ENCODE measurements around the gene C11orf16. TPM values are rescaled to one million over a fixed set of nuclear protein-coding genes. Genes with fewer than 3 reads are reported as not detected.

C11orf16 gene
- total RNA-seq, 4 donors from 2014 or later = not detected

DNA sequence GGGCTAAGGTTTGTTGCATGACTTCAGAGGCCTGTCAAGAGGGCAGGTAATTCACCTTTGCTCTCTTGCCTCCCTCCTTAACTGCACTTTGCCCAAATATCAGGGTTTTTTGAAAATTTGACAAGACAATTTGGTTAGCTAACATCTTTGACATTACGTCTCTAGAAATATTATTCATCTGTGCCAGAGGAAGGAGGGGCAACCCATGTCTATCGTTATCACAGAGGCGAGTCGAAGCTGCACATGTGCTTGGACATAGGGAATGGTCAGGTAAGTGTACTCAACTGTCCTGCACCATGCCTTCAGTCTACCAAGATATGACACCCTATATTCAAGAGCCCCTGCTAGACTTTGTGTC is 18.1 kb downstream of the C11orf16 start:
- Histone ChIP-seq H3K27ac (peak overlapping the region; percentile 56 to 81 (median 68)), H3K9me3 (no peaks in the 10 kb centered on the region), H3K27me3 (no peaks in the 10 kb centered on the region), H3K36me3 (peaks cover 0 to 7% (median 0%) of the 10 kb centered on the region in 4 donors), H3K4me3 (no peak overlapping the region), H3K4me1 (peaks cover 10 to 37% (median 28%) of the 10 kb centered on the region in 4 donors)
- no peak for TF ChIP-seq POLR2A (IDR thresholded peaks at IDR 0.05)
- TF ChIP-seq, protein P1, sequence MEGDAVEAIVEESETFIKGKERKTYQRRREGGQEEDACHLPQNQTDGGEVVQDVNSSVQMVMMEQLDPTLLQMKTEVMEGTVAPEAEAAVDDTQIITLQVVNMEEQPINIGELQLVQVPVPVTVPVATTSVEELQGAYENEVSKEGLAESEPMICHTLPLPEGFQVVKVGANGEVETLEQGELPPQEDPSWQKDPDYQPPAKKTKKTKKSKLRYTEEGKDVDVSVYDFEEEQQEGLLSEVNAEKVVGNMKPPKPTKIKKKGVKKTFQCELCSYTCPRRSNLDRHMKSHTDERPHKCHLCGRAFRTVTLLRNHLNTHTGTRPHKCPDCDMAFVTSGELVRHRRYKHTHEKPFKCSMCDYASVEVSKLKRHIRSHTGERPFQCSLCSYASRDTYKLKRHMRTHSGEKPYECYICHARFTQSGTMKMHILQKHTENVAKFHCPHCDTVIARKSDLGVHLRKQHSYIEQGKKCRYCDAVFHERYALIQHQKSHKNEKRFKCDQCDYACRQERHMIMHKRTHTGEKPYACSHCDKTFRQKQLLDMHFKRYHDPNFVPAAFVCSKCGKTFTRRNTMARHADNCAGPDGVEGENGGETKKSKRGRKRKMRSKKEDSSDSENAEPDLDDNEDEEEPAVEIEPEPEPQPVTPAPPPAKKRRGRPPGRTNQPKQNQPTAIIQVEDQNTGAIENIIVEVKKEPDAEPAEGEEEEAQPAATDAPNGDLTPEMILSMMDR (IDR thresholded peaks at IDR 0.05) = no peak
- no peak for TF ChIP-seq EP300 (IDR thresholded peaks at IDR 0.05; ENCODE audit: low read depth)
- TF ChIP-seq POLR2AphosphoS5 (IDR thresholded peaks at IDR 0.05) = no peak
- in situ Hi-C loops (cut with MboI; ENCODE audit: low pct_ligation_motif_present in 1 of 4, low pct_unique_long_range_greater_than_20kb in 1 of 4, low sequenced_read_pairs in 3 of 4) = no loop called here
- WGBS, 2 donors (ENCODE audit: low coverage in 1 of 2) = 65 to 80% methylated on average over 2 to 4 of the region's 4 CpGs
- intact Hi-C loops (cut with DNase I; ENCODE audit: low total_unique reads) = loop anchor here (5.0 kb wide), 1 partner anchor 48 kb away; the partner anchor contains the start of gene TMEM9B
- DNase-seq = no peak

DNA sequence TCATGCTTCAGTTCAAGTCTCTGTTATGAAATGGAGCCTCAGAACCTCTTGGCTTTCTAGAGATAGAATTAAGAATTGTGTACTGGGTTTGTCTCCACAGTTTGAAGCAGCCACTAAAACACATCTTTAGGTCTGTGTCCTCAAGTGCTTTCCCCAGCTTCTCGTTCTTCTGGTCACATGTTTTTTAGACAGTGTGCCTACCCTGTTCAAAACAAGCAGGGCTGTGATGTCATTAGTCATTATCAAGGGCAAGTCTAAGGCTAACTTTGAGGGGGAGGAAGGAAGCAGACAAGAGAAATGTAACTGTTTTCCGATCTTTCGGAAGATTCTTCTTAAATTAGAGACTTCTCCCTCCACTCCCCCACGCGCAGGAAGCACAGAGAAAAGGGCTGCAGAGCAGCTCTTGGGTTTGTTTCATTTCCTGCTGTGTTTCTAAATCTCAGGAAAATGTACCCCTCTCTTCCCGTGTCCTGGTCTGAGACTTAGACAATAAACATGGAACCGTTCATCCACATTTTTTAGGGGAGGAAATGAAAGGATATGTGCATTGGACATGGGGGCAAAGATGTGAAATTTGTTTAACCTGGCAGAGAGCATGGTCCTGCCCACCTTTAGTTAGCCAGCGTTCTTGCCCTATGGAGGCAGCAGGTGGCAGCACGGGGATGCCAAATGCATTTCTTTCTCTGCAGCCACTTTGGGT is 18.6 kb downstream of the C11orf16 start:
- H3K4me1 ChIP-seq = peaks cover 10 to 38% (median 29%) of the 10 kb centered on the region in 4 donors
- intact Hi-C loops (cut with DNase I; ENCODE audit: low total_unique reads) = loop anchor here (5.0 kb wide), 1 partner anchor 48 kb away; the partner anchor contains the start of gene TMEM9B
- no peak for TF ChIP-seq POLR2A (IDR thresholded peaks at IDR 0.05)
- TF ChIP-seq EP300 (IDR thresholded peaks at IDR 0.05; ENCODE audit: low read depth) = no peak
- TF ChIP-seq, protein P1 (IDR thresholded peaks at IDR 0.05) = peak; percentile 37 to 46 (median 40)
- DNase-seq = peak; percentile 22
- H3K36me3 ChIP-seq = peaks cover 0 to 2% (median 0%) of the 10 kb centered on the region in 4 donors
- H3K27ac ChIP-seq = peak overlapping the region; percentile 56 to 81 (median 68)
- WGBS, 2 donors (ENCODE audit: low coverage in 1 of 2) = 23 to 37% methylated on average over 5 to 9 of the region's 9 CpGs
- in situ Hi-C loops (cut with MboI; ENCODE audit: low pct_ligation_motif_present in 1 of 4, low pct_unique_long_range_greater_than_20kb in 1 of 4, low sequenced_read_pairs in 3 of 4) = no loop called here
- H3K9me3 ChIP-seq = no peaks in the 10 kb centered on the region
- H3K27me3 ChIP-seq = no peaks in the 10 kb centered on the region
- H3K4me3 ChIP-seq = no peak overlapping the region

DNA sequence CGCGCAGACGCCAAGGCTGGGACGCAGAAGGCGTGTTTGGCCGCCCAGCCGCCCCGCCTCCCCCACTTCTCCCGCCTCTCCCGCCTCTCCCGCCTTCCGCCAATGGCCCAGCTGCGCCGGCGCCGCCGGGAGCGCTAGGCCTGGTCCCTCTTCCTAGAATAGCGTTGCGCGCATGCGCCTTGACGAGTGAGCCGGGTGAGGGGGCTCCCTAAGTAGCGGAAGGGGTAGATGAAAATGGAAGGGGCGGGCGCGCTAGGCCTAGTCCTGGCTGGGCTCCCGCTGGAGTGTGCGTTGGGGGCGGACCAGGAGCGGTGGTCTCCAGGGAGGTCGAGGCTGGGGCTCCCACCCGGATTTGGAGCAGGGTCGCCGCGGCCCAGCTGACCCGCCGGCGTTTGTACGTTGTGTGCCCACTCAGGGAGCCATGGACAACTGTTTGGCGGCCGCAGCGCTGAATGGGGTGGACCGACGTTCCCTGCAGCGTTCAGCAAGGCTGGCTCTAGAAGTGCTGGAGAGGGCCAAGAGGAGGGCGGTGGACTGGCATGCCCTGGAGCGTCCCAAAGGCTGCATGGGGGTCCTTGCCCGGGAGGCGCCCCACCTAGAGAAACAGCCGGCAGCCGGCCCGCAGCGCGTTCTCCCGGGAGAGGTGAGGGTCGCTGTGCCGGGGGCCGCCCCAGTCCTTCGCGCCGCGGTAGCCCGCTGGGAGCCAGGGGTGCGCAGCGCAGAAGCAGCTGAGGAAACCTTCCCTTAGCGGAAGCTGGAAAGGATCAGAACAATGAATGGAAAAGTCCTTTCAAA is 21.5 kb downstream of the C11orf16 start, which contains the start of gene AKIP1:
Gene AKIP1 (plus strand): TSS at position 161 of the 795 bp plus-strand sequence. CDS start 261 bp downstream, at position 422.
- Histone ChIP-seq H3K4me1 (peaks cover 10 to 31% (median 22%) of the 10 kb centered on the region in 4 donors), H3K36me3 (no peaks in the 10 kb centered on the region), H3K9me3 (no peaks in the 10 kb centered on the region), H3K27ac (peak within 1 kb of the TSS; percentile 85 to 99 (median 94)), H3K4me3 (peak within 1 kb of the TSS; percentile 65 to 100 (median 72)), H3K27me3 (no peaks in the 10 kb centered on the region)
- WGBS, 2 donors (ENCODE audit: low coverage in 1 of 2) = 0% methylated on average over 33 of the region's 68 CpGs; no CpG with 5 or more reads in 1 of the 2 donors
- intact Hi-C loops (cut with DNase I; ENCODE audit: low total_unique reads) = loop anchor here (5.0 kb wide), 1 partner anchor 51 kb away; the partner anchor contains the start of gene TMEM9B
- TF ChIP-seq POLR2A (IDR thresholded peaks at IDR 0.05) = peak; percentile 40
- TF ChIP-seq POLR2AphosphoS5 (IDR thresholded peaks at IDR 0.05) = peak; percentile 61 to 87 (median 70)
- TF ChIP-seq, protein P1 (IDR thresholded peaks at IDR 0.05) = no peak
- DNase-seq = peak; percentile 95
- in situ Hi-C loops (cut with MboI; ENCODE audit: low pct_ligation_motif_present in 1 of 4, low pct_unique_long_range_greater_than_20kb in 1 of 4, low sequenced_read_pairs in 3 of 4) = no loop called here

DNA sequence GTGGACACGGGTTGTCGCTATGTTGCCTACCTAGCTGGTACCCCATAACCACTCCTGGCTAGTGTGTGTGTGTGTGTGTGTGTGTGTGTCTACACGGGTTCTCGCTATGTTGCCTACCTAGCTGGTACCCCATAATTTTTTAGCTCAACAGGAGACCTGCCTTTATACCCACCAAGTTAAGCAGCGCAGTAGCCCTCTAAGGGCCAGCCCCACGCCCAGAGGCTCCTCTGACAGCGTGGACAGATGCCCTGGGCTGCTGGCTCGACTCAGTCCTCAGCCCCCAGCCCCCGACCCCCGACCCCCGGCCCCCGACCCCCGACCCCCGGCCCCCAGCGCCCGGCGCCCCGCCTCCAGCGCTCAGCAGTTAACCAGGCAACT is 22.1 kb downstream of the C11orf16 start:
- Histone ChIP-seq H3K27me3 (no peaks in the 10 kb centered on the region), H3K27ac (peak overlapping the region; percentile 85 to 99 (median 94)), H3K4me3 (peak overlapping the region; percentile 52 to 77 (median 66)), H3K9me3 (no peaks in the 10 kb centered on the region), H3K36me3 (no peaks in the 10 kb centered on the region), H3K4me1 (peaks cover 10 to 31% (median 22%) of the 10 kb centered on the region in 4 donors)
- intact Hi-C loops (cut with DNase I; ENCODE audit: low total_unique reads) = loop anchor here (5.0 kb wide), 1 partner anchor 52 kb away; the partner anchor contains the start of gene TMEM9B
- TF ChIP-seq POLR2AphosphoS5 (IDR thresholded peaks at IDR 0.05) (no peak), EP300 (IDR thresholded peaks at IDR 0.05; ENCODE audit: low read depth) (no peak), POLR2A (IDR thresholded peaks at IDR 0.05) (no peak)
- TF ChIP-seq, protein P1 (IDR thresholded peaks at IDR 0.05) = no peak
- WGBS, 2 donors (ENCODE audit: low coverage in 1 of 2) = 2% methylated on average over 17 of the region's 19 CpGs; no CpG with 5 or more reads in 1 of the 2 donors
- in situ Hi-C loops (cut with MboI; ENCODE audit: low pct_ligation_motif_present in 1 of 4, low pct_unique_long_range_greater_than_20kb in 1 of 4, low sequenced_read_pairs in 3 of 4) = no loop called here
- no peak for DNase-seq

Measured in transverse colon (tissue), 4 donors.